Sigmoid colon (tissue), 4 donors: ENCODE data around the gene CFDP1.

Experiments used
- POLR2AphosphoS5 ChIP-seq, 4 donors: sonication (generic); formaldehyde crosslinking; IDR thresholded peaks; one replicate each; pipeline ENCODE4 v1.6.1; 2017; ENCODE audit warnings: antibody characterized with exemption in 4 of 4
- TF ChIP-seq, protein P1 (sequence below), 4 experiments: fragments of 450-650 bp in 3 of 4; fragments of 200-600 bp in 1 of 4; IDR thresholded peaks; one replicate each; pipeline ENCODE4 v1.5.1; 2016 to 2019; ENCODE audit warnings: antibody characterized with exemption in 4 of 4, mild to moderate bottlenecking in 3 of 4, moderate library complexity in 2 of 4

DNA sequence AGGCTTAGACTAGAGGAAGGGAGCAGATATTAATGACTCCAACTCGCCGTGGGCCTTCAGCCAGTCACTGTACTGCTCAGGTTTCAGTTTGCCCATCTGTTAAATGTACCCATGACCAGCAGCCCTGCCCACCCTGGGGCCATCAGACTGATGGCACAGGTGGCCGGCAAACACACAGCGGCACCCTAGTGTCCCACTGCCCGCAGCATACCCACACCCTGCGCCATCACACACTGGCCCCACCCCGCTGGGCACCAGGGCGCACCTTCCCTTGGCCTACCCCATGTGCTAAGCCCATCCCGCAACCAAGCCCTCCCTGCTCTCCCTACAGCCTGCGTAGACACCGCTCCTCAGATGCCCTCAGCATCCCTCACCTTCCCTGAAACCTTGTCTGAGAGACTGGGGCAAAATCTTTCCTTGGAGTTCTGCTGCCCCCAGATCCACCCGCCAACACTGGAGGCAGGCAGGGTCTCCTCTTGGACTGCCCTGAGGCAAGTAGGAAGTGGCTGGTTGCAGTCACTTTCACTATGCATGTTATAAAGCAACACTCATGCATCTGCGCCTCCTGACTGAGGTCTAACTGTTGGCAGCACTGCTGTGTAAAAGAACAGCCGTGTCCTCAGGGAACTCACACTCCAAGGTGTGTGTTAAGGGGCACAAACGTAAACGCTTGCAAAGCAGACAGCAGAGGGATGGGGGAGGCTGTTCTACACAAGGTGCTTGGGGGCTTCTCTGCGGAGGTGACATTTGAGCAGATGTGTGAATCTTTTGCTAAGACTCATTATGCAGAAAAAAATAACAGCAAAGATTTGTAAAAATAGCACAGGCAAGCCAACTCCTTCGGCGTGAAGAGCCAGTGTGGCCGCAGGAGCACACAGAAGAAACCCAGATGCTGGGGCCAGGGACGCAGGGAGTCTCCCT is 175.2 kb downstream of the CFDP1 start:
- TF ChIP-seq, protein P1, sequence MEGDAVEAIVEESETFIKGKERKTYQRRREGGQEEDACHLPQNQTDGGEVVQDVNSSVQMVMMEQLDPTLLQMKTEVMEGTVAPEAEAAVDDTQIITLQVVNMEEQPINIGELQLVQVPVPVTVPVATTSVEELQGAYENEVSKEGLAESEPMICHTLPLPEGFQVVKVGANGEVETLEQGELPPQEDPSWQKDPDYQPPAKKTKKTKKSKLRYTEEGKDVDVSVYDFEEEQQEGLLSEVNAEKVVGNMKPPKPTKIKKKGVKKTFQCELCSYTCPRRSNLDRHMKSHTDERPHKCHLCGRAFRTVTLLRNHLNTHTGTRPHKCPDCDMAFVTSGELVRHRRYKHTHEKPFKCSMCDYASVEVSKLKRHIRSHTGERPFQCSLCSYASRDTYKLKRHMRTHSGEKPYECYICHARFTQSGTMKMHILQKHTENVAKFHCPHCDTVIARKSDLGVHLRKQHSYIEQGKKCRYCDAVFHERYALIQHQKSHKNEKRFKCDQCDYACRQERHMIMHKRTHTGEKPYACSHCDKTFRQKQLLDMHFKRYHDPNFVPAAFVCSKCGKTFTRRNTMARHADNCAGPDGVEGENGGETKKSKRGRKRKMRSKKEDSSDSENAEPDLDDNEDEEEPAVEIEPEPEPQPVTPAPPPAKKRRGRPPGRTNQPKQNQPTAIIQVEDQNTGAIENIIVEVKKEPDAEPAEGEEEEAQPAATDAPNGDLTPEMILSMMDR (IDR thresholded peaks at IDR 0.05) = no peak
- no peak for TF ChIP-seq POLR2AphosphoS5 (IDR thresholded peaks at IDR 0.05)
